Right cardiac atrium (tissue), 5 donors: ENCODE measurements around the gene LTC4S. TPM values are rescaled to one million over a fixed set of nuclear protein-coding genes. Genes with fewer than 3 reads are reported as not detected.

Experiments used
- ATAC-seq, 2 donors: fragments of 200-7000 bp; cut with Tn5 transposase; one replicate each; pipeline versions ENCODE4 v1.8.0 to v1.9.1; 2020; ENCODE audit warnings: moderate library complexity in 2 of 2, mild to moderate bottlenecking in 1 of 2
- DNase-seq, 3 donors: peaks; one replicate each; pipeline ENCODE4 v3.0.0-alpha.2; 2020
- H3K27ac ChIP-seq: one replicate; pipeline ENCODE4 v1.5.1; 2013; ENCODE audit warnings: mild to moderate bottlenecking, low read length, control low read depth, moderate library complexity
- H3K27me3 ChIP-seq: one replicate; pipeline ENCODE4 v1.6.1; 2013; ENCODE audit not compliant: control insufficient read depth, insufficient read depth
- H3K4me1 ChIP-seq: one replicate; pipeline ENCODE4 v1.6.1; 2013; ENCODE audit warnings: low read length; ENCODE audit not compliant: control insufficient read depth, insufficient read depth
- H3K4me3 ChIP-seq: one replicate; pipeline ENCODE4 v1.5.1; 2013; ENCODE audit warnings: low read length, control low read depth
- H3K9me3 ChIP-seq: one replicate; pipeline ENCODE4 v1.6.1; 2013; ENCODE audit warnings: low read length; ENCODE audit not compliant: control insufficient read depth
- WGBS: extraction: QIAGEN DNeasy Blood & Tissue Kit; methylation state at CpG from one replicate; pipeline ENCODE4 v1.1.7; 2013; 5-methylcytosine and 5-hydroxymethylcytosine counted together
- intact Hi-C, 4 donors: fragments of 100-400 bp; cut with DNase I; formaldehyde crosslinking; loops; one replicate each; pipeline versions ENCODE4 v1.11.0 to v1.14.0; 2022 to 2023
- polyA plus RNA-seq: library from polyadenylated mRNA; stranded (reverse); fragments of 200-250 nt; gene quantifications from one replicate; pipeline ENCODE4 v1.2.3, GENCODE V29; 2013
- total RNA-seq, 4 donors: library from RNA; stranded (reverse); fragmentation: NEBNext Ultra II Directional; extraction: Animal tissue kit (Norgen Biotek cat#: 25700); gene quantifications; one replicate each; pipeline ENCODE4 v1.2.1, GENCODE V29; 2021
- donor health status: healthy with polysubstance abuse.
- donor health status: DM: no; HTN: yes; CAD: no.
- donor health status: DM: no; HTN: no; CAD: no.
- donor health status: DM: no; HTN: yes; CAD: no; lungs with severe emphysema.
- donor health status: DM: yes; HTN: yes; CAD: no.

Gene LTC4S
- total and polyA plus RNA-seq, 5 donors: 17.3 to 24.3 (median 21.8) TPM

GRCh38 chr5:179769271-179769670 is 24.5 kb upstream of the LTC4S start:
- no peak for ATAC-seq
- Histone ChIP-seq H3K4me3 (no peak overlapping the region), H3K4me1 (peaks cover 4% of the 10 kb centered on the region), H3K27ac (no peak overlapping the region), H3K27me3 (no peaks in the 10 kb centered on the region), H3K9me3 (no peaks in the 10 kb centered on the region)
- peak in 1 of 3 donors; percentile 2 for DNase-seq
- intact Hi-C loops: loop anchor here in 1 of 4 donors (10.0 kb wide), 1 partner anchor 96 kb away; no protein-coding TSS in a partner anchor
- 74% methylated on average over 6 of the region's 6 CpGs for WGBS

- Histone ChIP-seq H3K4me3 (no peak overlapping the region), H3K4me1 (peaks cover 4% of the 10 kb centered on the region), H3K9me3 (no peaks in the 10 kb centered on the region), H3K27me3 (no peaks in the 10 kb centered on the region), H3K27ac (no peak overlapping the region)
- 93% methylated on average over 5 of the region's 5 CpGs for WGBS
- intact Hi-C loops: loop anchor here in 1 of 4 donors (10.0 kb wide), 1 partner anchor 95 kb away; no protein-coding TSS in a partner anchor
- peak in 1 of 3 donors; percentile 1 for DNase-seq
- no peak for ATAC-seq
Measured at GRCh38 chr5:179769796-179770195, 24.0 kb upstream of the LTC4S start.

GRCh38 chr5:179771311-179771895 is 22.4 kb upstream of the LTC4S start:
- WGBS: 63% methylated on average over 4 of the region's 4 CpGs
- H3K4me1 ChIP-seq: peaks cover 2% of the 10 kb centered on the region
- peak in 1 of 2 donors; percentile 19 for ATAC-seq
- intact Hi-C loops: no loop called here
- DNase-seq: no peak
- no peak overlapping the region for H3K27ac ChIP-seq
- H3K27me3 ChIP-seq: no peaks in the 10 kb centered on the region
- H3K9me3 ChIP-seq: no peaks in the 10 kb centered on the region
- no peak overlapping the region for H3K4me3 ChIP-seq

- no peaks in the 10 kb centered on the region for H3K4me1 ChIP-seq
- no peak overlapping the region for H3K4me3 ChIP-seq
- no peaks in the 10 kb centered on the region for H3K27me3 ChIP-seq
- no peaks in the 10 kb centered on the region for H3K9me3 ChIP-seq
- ATAC-seq (no peak), DNase-seq (peak in 1 of 3 donors; percentile 2)
- WGBS: 93% methylated on average over 6 of the region's 6 CpGs
- intact Hi-C loops: no loop called here
- no peak overlapping the region for H3K27ac ChIP-seq
Measured at GRCh38 chr5:179772351-179772750, 21.4 kb upstream of the LTC4S start.

DNA sequence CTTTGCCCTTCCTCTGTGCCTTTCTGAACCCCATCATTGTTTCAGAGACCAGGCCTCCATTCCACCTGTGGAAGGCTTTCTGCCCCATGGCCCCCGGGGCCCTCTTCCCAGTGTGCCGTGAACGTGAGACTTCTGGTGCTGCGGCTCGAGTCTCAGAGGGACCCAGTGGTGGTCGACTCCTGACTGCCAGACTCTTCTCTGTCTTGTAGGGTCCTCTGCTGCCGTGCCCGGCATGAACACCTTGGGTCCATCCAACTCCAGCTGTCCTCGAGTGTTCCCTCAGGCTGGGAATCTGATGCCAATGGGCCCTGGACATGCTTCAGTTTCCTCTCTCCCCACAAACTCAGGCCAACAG is 20.1 kb upstream of the LTC4S start:
- H3K4me1 ChIP-seq: no peaks in the 10 kb centered on the region
- H3K27ac ChIP-seq: no peak overlapping the region
- H3K27me3 ChIP-seq: no peaks in the 10 kb centered on the region
- H3K4me3 ChIP-seq: no peak overlapping the region
- peak in 1 of 3 donors; percentile 39 for DNase-seq
- ATAC-seq: no peak
- 92% methylated on average over 9 of the region's 9 CpGs for WGBS
- no peaks in the 10 kb centered on the region for H3K9me3 ChIP-seq
- intact Hi-C loops: no loop called here

- intact Hi-C loops: no loop called here
Measured at GRCh38 chr5:179774442-179774841, 19.3 kb upstream of the LTC4S start.

DNA sequence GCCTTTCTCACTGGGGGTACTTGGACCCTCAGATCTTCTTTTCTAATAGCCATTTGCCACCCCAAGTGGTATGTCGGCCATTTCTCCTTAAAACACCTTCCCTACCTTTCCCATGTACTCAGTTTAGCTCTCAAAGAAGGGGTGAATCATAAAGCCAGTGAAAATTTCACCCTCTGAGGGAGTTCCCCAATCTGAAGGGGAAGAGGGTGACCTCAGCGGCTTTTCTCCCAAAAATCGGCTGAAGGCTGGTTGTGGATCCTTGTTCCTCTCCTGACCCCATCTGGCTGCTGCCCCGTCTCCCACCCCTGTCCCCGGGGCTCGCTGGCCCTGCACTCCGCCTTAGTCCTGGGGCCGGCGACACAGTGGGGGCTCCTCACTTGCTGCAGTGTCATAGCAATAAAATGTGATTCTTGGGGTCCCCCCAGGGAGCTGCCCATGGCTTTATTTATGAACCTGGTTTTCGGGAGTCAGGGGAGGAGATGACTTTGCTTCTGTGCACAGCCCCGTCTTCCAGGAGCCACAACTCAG is 17.3 kb upstream of the LTC4S start:
- intact Hi-C loops: no loop called here
- Histone ChIP-seq H3K4me1 (no peaks in the 10 kb centered on the region), H3K4me3 (no peak overlapping the region), H3K27ac (no peak overlapping the region), H3K27me3 (no peaks in the 10 kb centered on the region), H3K9me3 (no peaks in the 10 kb centered on the region)
- WGBS: 88% methylated on average over 11 of the region's 11 CpGs
- ATAC-seq (no peak), DNase-seq (peak in 1 of 3 donors; percentile 54)

More at GRCh38 chr5:179774442-179774841, 19.3 kb upstream of the LTC4S start:
- Histone ChIP-seq H3K4me1 (no peaks in the 10 kb centered on the region), H3K27me3 (no peaks in the 10 kb centered on the region), H3K27ac (no peak overlapping the region), H3K9me3 (no peaks in the 10 kb centered on the region), H3K4me3 (no peak overlapping the region)
- peak in 1 of 3 donors; percentile 49 for DNase-seq
- WGBS: 96% methylated on average over 12 of the region's 12 CpGs
- ATAC-seq: peak in 1 of 2 donors; percentile 17

DNA sequence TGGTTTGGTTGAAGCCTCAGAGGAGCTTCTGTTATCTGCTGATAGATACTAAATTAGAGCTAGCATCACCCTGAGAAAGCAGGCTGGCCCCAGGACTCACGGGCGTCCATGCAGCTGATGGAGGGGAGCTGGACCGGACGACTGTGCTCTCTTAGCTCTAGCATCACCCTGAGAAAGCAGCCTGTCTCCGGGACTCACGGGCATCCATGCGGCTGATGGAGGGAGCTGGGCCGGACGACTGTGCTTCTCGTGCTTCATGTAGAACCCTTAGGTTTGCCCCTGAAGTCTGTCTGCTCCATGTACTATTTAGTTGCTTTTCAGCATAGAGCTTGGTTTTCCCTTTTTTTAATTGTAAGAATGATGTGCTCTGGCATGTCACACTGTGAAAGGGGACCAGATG is 16.3 kb upstream of the LTC4S start:
- no peak overlapping the region for H3K4me3 ChIP-seq
- 82% methylated on average over 10 of the region's 10 CpGs for WGBS
- no peaks in the 10 kb centered on the region for H3K27me3 ChIP-seq
- H3K4me1 ChIP-seq: no peaks in the 10 kb centered on the region
- intact Hi-C loops: no loop called here
- H3K27ac ChIP-seq: no peak overlapping the region
- H3K9me3 ChIP-seq: no peaks in the 10 kb centered on the region
- no peak for ATAC-seq
- peak in 1 of 3 donors; percentile 19 for DNase-seq

- Histone ChIP-seq H3K4me1 (no peaks in the 10 kb centered on the region), H3K4me3 (no peak overlapping the region), H3K27me3 (no peaks in the 10 kb centered on the region), H3K27ac (no peak overlapping the region), H3K9me3 (no peaks in the 10 kb centered on the region)
- WGBS: 58% methylated on average over 9 of the region's 9 CpGs
- DNase-seq: peak in 1 of 3 donors; percentile 39
- intact Hi-C loops: no loop called here
- ATAC-seq: peak; percentile 22 to 50
Measured at GRCh38 chr5:179777909-179778308, 15.9 kb upstream of the LTC4S start.

DNA sequence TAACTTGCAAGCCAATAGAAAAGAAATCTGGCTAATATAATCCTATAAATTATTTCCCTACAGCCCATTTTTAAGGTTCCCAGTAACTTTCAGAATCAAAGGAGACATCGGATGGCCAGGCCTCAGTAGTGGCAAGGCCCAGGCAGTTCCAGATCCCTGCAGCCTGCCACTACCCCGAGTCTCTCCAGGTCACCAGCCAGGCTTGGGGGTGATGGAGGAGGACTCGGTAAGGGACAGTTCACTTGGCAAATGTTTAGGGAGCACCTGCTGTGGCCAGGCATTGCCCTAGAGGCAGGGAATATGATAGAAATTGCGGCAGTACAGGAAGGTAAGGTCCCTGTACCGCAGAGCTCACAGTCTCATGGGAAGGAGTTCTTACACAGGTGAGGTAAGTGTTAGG is 15.2 kb upstream of the LTC4S start:
- H3K4me1 ChIP-seq: no peaks in the 10 kb centered on the region
- H3K27ac ChIP-seq: no peak overlapping the region
- H3K4me3 ChIP-seq: no peak overlapping the region
- DNase-seq (peak in 1 of 3 donors; percentile 16), ATAC-seq (no peak)
- no peaks in the 10 kb centered on the region for H3K9me3 ChIP-seq
- no peaks in the 10 kb centered on the region for H3K27me3 ChIP-seq
- WGBS: 91% methylated on average over 5 of the region's 5 CpGs
- intact Hi-C loops: no loop called here

- ATAC-seq (no peak), DNase-seq (peak in 1 of 3 donors; percentile 17)
- Histone ChIP-seq H3K27me3 (no peaks in the 10 kb centered on the region), H3K4me3 (no peak overlapping the region), H3K4me1 (no peaks in the 10 kb centered on the region), H3K27ac (no peak overlapping the region), H3K9me3 (no peaks in the 10 kb centered on the region)
- intact Hi-C loops: no loop called here
- 89% methylated on average over 4 of the region's 4 CpGs for WGBS
Measured at GRCh38 chr5:179779826-179780225, 14.0 kb upstream of the LTC4S start.
